Endothelial cell of umbilical vein (primary cell): ENCODE measurements around the gene MTR. TPM values are rescaled to one million over a fixed set of nuclear protein-coding genes. Genes with fewer than 3 reads are reported as not detected.

Experiments used
- BruUV-seq: library from RNA; stranded (reverse); fragments of 400-500 nt; replicated peaks from 2 replicates; lab custom pipeline; 2021; lab: Mats Ljungman, UMichigan
- CTCF ChIA-PET: fragments of 300-600, 350-600 bp; sonication (Branson Sonifier 250); formaldehyde crosslinking; loops from one replicate; lab custom pipeline; 2021; ENCODE audit warnings: antibody characterized with exemption, inconsistent platforms; lab: Charles Lee
- POLR2A ChIA-PET: fragments of 300-600, 350-600 bp; sonication (Branson Sonifier 250); formaldehyde crosslinking; loops from one replicate; lab custom pipeline; 2021; ENCODE audit warnings: antibody characterized with exemption, inconsistent platforms; lab: Charles Lee
- DNase-seq: peaks from one replicate; pipeline ENCODE4 v3.0.0-alpha.2; 2011; ENCODE audit warnings: low read depth, low spot score
- FAIRE-seq: peaks from 2 replicates; lab custom pipeline; 2011; peaks lifted over from hg19 to GRCh38; lab: Jason Lieb, UNC
- H2AFZ ChIP-seq: 2 replicates; pipeline ENCODE4 v1.6.0; 2012; ENCODE audit warnings: low read depth, low read length, control low read depth, inconsistent platforms
- H3K27ac ChIP-seq: 2 replicates; pipeline ENCODE4 v1.5.1; 2011; ENCODE audit warnings: low read depth, mild to moderate bottlenecking, control low read depth, low read length, moderate library complexity; ENCODE audit not compliant: insufficient read depth
- H3K27me3 ChIP-seq, 2 experiments: 2 replicates each; pipeline versions ENCODE4 v1.6.0 to v1.6.1; 2011; ENCODE audit warnings: low read length in 2 of 2, mixed read lengths in 1 of 2; ENCODE audit not compliant: control insufficient read depth in 2 of 2, insufficient read depth in 2 of 2
- H3K36me3 ChIP-seq, 2 experiments: 2 replicates in 1 of 2; 3 replicates in 1 of 2; pipeline ENCODE4 v1.5.1; 2011; ENCODE audit warnings: low read length in 2 of 2, mild to moderate bottlenecking in 1 of 2, moderate library complexity in 1 of 2; ENCODE audit not compliant: control insufficient read depth in 2 of 2, insufficient read depth in 2 of 2; ENCODE audit errors: extremely low read depth in 1 of 2
- H3K4me1 ChIP-seq: 3 replicates; pipeline ENCODE4 v1.5.1; 2011; ENCODE audit warnings: mild to moderate bottlenecking, low read length; ENCODE audit not compliant: control insufficient read depth, insufficient read depth; ENCODE audit errors: extremely low read depth
- H3K4me2 ChIP-seq: 2 replicates; pipeline ENCODE4 v1.6.1; 2011; ENCODE audit warnings: low read length, control low read depth, mixed read lengths; ENCODE audit not compliant: insufficient read depth
- H3K4me3 ChIP-seq, 3 experiments: fragments of 200-600 bp in 1 of 3; sonication (generic), shearing (Covaris generic) in 1 of 3; replicated peaks in 1 of 3; 2 replicates each; pipeline ENCODE4 v1.5.1; 2011 to 2016; ENCODE audit warnings: control low read depth in 3 of 3, low read length in 3 of 3, mild to moderate bottlenecking in 2 of 3, inconsistent platforms in 1 of 3, low read depth in 1 of 3, moderate library complexity in 1 of 3; ENCODE audit not compliant: insufficient read depth in 1 of 3
- H3K79me2 ChIP-seq: 2 replicates; pipeline ENCODE4 v1.6.0; 2012; ENCODE audit warnings: low read length, inconsistent platforms; ENCODE audit not compliant: control insufficient read depth, insufficient read depth
- H3K9ac ChIP-seq: replicated peaks from 2 replicates; pipeline ENCODE3; 2011; ENCODE audit warnings: low read length, control low read depth; ENCODE audit not compliant: insufficient read depth; ENCODE audit errors: extremely low read depth
- H3K9me1 ChIP-seq: replicated peaks from 3 replicates; pipeline ENCODE4 v1.6.0; 2011; ENCODE audit warnings: mild to moderate bottlenecking, low read length; ENCODE audit not compliant: control insufficient read depth, insufficient read depth; ENCODE audit errors: extremely low read depth
- H3K9me3 ChIP-seq: replicated peaks from 2 replicates; pipeline ENCODE4 v1.5.1; 2012; ENCODE audit warnings: low read length, inconsistent platforms; ENCODE audit not compliant: control insufficient read depth, insufficient read depth
- H4K20me1 ChIP-seq: replicated peaks from 2 replicates; pipeline ENCODE3; 2011; ENCODE audit warnings: mild to moderate bottlenecking, low read length; ENCODE audit not compliant: control insufficient read depth, insufficient read depth; ENCODE audit errors: extremely low read depth
- CTCF ChIP-seq, 2 donors: IDR thresholded peaks; 1 replicate in 1 of 2; 2 replicates in 1 of 2; pipeline ENCODE4 v1.5.1; 2011; ENCODE audit warnings: low read length in 2 of 2, mild to moderate bottlenecking in 2 of 2, moderate library complexity in 2 of 2, control low read depth in 1 of 2, inconsistent platforms in 1 of 2, low read depth in 1 of 2; ENCODE audit not compliant: insufficient read depth in 1 of 2; ENCODE audit errors: extremely low read depth in 1 of 2
- EZH2 ChIP-seq: IDR thresholded peaks from 2 replicates; pipeline ENCODE4 v1.6.1; 2012; ENCODE audit warnings: borderline replicate concordance, low read depth, mild to moderate bottlenecking, moderate library complexity, low read length, inconsistent platforms; ENCODE audit not compliant: severe bottlenecking
- FOS ChIP-seq: IDR thresholded peaks from 2 replicates; pipeline ENCODE4 v1.6.1; 2011; ENCODE audit warnings: mild to moderate bottlenecking, low read length, moderate library complexity, borderline replicate concordance; ENCODE audit not compliant: insufficient read depth
- GATA2 ChIP-seq: IDR thresholded peaks from 2 replicates; pipeline ENCODE4 v1.7.0; 2011; ENCODE audit warnings: low read depth, mild to moderate bottlenecking, moderate library complexity, mixed read lengths, low read length; ENCODE audit not compliant: insufficient read length, insufficient read depth
- JUN ChIP-seq: IDR thresholded peaks from 2 replicates; pipeline ENCODE4 v1.6.1; 2011; ENCODE audit warnings: borderline replicate concordance, low read depth; ENCODE audit not compliant: insufficient read length, insufficient read depth
- MAX ChIP-seq: IDR thresholded peaks from 2 replicates; pipeline ENCODE4 v1.6.1; 2011; ENCODE audit not compliant: insufficient read depth, insufficient read length
- MYC ChIP-seq: IDR thresholded peaks from one replicate; pipeline ENCODE4 v1.6.1; 2011; ENCODE audit warnings: mild to moderate bottlenecking, low read depth, low read length
- POLR2A ChIP-seq: IDR thresholded peaks from 2 replicates; pipeline ENCODE4 v1.6.1; 2012; ENCODE audit warnings: low read depth, mild to moderate bottlenecking, control low read depth, low read length
- POLR2AphosphoS5 ChIP-seq: IDR thresholded peaks from 2 replicates; pipeline ENCODE4 v1.6.1; 2012; ENCODE audit warnings: low read depth, mild to moderate bottlenecking, control low read depth, low read length, moderate library complexity; ENCODE audit not compliant: insufficient read depth
- dilution Hi-C: fragments of 300-500 bp; cut with MboI; formaldehyde crosslinking; loops from one replicate; pipeline ENCODE4 v1.15.0; 2019; ENCODE audit warnings: low sequenced_read_pairs; ENCODE audit not compliant: extremely low pct_ligation_motif_present
- intact Hi-C: fragments of 100-400 bp; cut with micrococcal nuclease; formaldehyde crosslinking; loops from one replicate; pipeline ENCODE4 v1.10.0; 2022
- polyA plus RNA-seq, 4 experiments: library from polyadenylated mRNA; depleted of rRNA in 3 of 4; stranded (reverse) in 3 of 4; unstranded in 1 of 4; fragments of >200 nt; gene quantifications; 2 replicates each; pipeline versions ENCODE4 v1.2.1 to v1.2.3, GENCODE V29; 2011 to 2012; ENCODE audit warnings: missing spikeins in 1 of 4
- total RNA-seq: library from RNA; stranded (reverse); gene quantifications from 2 replicates; pipeline ENCODE4 v1.2.3, GENCODE V29; 2021

The MTR gene
- total and polyA plus RNA-seq, 2 donors (not counting 3 experiments of a cell fraction or from before 2014, with no cell fraction given) = 6.7 to 45.2 TPM

GRCh38 chr1:236819856-236820255 lies 24.8 kb downstream of the MTR start:
- Histone ChIP-seq H3K9me1 (no peaks in the 10 kb centered on the region), H3K9ac (no peak overlapping the region), H2AFZ (no peak overlapping the region), H3K27ac (no peak overlapping the region), H3K79me2 (no peaks in the 10 kb centered on the region), H3K4me2 (no peak overlapping the region), H3K27me3 (no peaks in the 10 kb centered on the region), H3K4me1 (no peaks in the 10 kb centered on the region), H3K36me3 (peaks cover 8 to 9% of the 10 kb centered on the region in 2 experiments), H3K9me3 (no peaks in the 10 kb centered on the region), H3K4me3 (no peak overlapping the region), H4K20me1 (no peaks in the 10 kb centered on the region)
- intact Hi-C loops = no loop called here
- ChIA-PET POLR2A (interaction anchor here (0.5 kb wide), 1 partner anchor 343 kb away, joined by 3 read pairs; no protein-coding TSS in a partner anchor), CTCF (interaction anchor here (0.7 kb wide), 1 partner anchor 64 kb away, joined by 3 read pairs; no protein-coding TSS in a partner anchor)
- BruUV-seq = no TSS peak
- FAIRE-seq = no peak
- no peak for DNase-seq
- TF ChIP-seq FOS (no peak), MAX (no peak), EZH2 (no peak), POLR2AphosphoS5 (no peak), GATA2 (no peak), CTCF (IDR thresholded peaks at IDR 0.05; ENCODE audit: extremely low read depth in 1 of 2, insufficient read depth in 1 of 2, low read depth in 1 of 2, low read length in 2 of 2) (no peak), JUN (no peak), POLR2A (no peak), MYC (no peak)
- dilution Hi-C loops = no loop called here
